GM18868 (cell line): Measurements from ENCODE around the gene ADAMTS14.
"Not testable (repeated sequence)": the region's sequence is repeated elsewhere in the genome, so short reads cannot be mapped to it uniquely, and the experiment has no call there.

ENCODE experiments used
- ATAC-seq: cut with Tn5 transposase; IDR thresholded peaks from one replicate; pipeline ENCODE4 v1.9.1; 2021; ENCODE audit warnings: mild to moderate bottlenecking, moderate library complexity; ENCODE audit not compliant: unreplicated experiment

ADAMTS14 gene

GRCh38 chr10:70768026-70768685 is 95.8 kb downstream of the ADAMTS14 start:
- not testable (repeated sequence) for ATAC-seq

GRCh38 chr10:70769121-70769520 is 96.8 kb downstream of the ADAMTS14 start:
- ATAC-seq = no peak

GRCh38 chr10:70770001-70770400 is 97.7 kb downstream of the ADAMTS14 start:
- no peak for ATAC-seq

- ATAC-seq = not testable (repeated sequence)
These were observed 98.2 kb downstream of the ADAMTS14 start for GRCh38 chr10:70770516-70770915.

- ATAC-seq = no peak
These were observed 99.2 kb downstream of the ADAMTS14 start for GRCh38 chr10:70771311-70772194.

- ATAC-seq = no peak
These were observed 100.3 kb downstream of the ADAMTS14 start for GRCh38 chr10:70772627-70773026.

GRCh38 chr10:70773461-70773860 is 101.2 kb downstream of the ADAMTS14 start:
- ATAC-seq = no peak

GRCh38 chr10:70773965-70774809 is 101.9 kb downstream of the ADAMTS14 start:
- ATAC-seq = no peak

- ATAC-seq = no peak
These were observed 102.7 kb downstream of the ADAMTS14 start for GRCh38 chr10:70774810-70775678.

GRCh38 chr10:70775679-70776454 is 103.6 kb downstream of the ADAMTS14 start:
- no peak for ATAC-seq

- no peak for ATAC-seq
These were observed 104.2 kb downstream of the ADAMTS14 start for GRCh38 chr10:70776455-70777005.

GRCh38 chr10:70777063-70777875 is 105.0 kb downstream of the ADAMTS14 start:
- ATAC-seq = no peak

- no peak for ATAC-seq
These were observed 106.1 kb downstream of the ADAMTS14 start for GRCh38 chr10:70778267-70778924.

- ATAC-seq = no peak
These were observed 106.8 kb downstream of the ADAMTS14 start for GRCh38 chr10:70779088-70779487.

- no peak for ATAC-seq
These were observed 107.4 kb downstream of the ADAMTS14 start for GRCh38 chr10:70779511-70780369.

- no peak for ATAC-seq
These were observed 108.1 kb downstream of the ADAMTS14 start for GRCh38 chr10:70780370-70780760.

- no peak for ATAC-seq
These were observed 108.5 kb downstream of the ADAMTS14 start for GRCh38 chr10:70780772-70781171.
